GM10248 (cell line): ENCODE measurements around the gene STARD7.

ENCODE experiments used
- CTCF ChIA-PET: fragments of 300-600 bp; sonication (Branson Sonifier 250); formaldehyde crosslinking; extraction: SDS; loops from one replicate; lab custom pipeline; 2021; ENCODE audit warnings: antibody characterized with exemption; lab: Yijun Ruan, JAX
- POLR2A ChIA-PET: fragments of 350-650 bp; sonication (Branson Sonifier 250); formaldehyde crosslinking; extraction: SDS; loops from one replicate; lab custom pipeline; 2020; ENCODE audit warnings: antibody characterized with exemption; lab: Yijun Ruan, JAX
- DNase-seq: peaks from one replicate; pipeline ENCODE4 v3.0.0; 2012; ENCODE audit errors: extremely low spot score
- CTCF ChIP-seq: IDR thresholded peaks from 2 replicates; pipeline ENCODE4 v1.5.1; 2012; ENCODE audit warnings: mild to moderate bottlenecking, low read depth; ENCODE audit errors: extremely low read depth, missing control alignments, control extremely low read depth

The STARD7 gene

GRCh38 chr2:96175951-96176350, 32.7 kb downstream of the STARD7 start:
- ChIA-PET POLR2A (interaction anchor here (2.2 to 3.4 kb wide), 2 partner anchors 33 to 37 kb away, joined by 21 to 57 read pairs; partner anchors contain the start of gene ASTL), CTCF (interaction anchor here (0.8 to 24.9 kb wide), 16 partner anchors 9 to 91 kb away, joined by 3 to 658 read pairs (median 13); partner anchors contain the start of genes ADRA2B, ASTL, DUSP2 and STARD7)
- no peak for TF ChIP-seq CTCF
- DNase-seq: peak; percentile 22

- DNase-seq: peak; percentile 83
- POLR2A ChIA-PET: interaction anchor here (0.6 to 3.4 kb wide), 7 partner anchors 11 to 590 kb away, joined by 3 to 57 read pairs (median 10); partner anchors contain the start of genes ASTL, DUSP2 and STARD7
- CTCF ChIA-PET: interaction anchor here (0.6 to 24.9 kb wide), 42 partner anchors 8 to 348 kb away, joined by 3 to 658 read pairs (median 7); partner anchors contain the start of genes ADRA2B, ASTL, DUSP2 and ITPRIPL1
- TF ChIP-seq CTCF: peak; percentile 86
Measured at GRCh38 chr2:96174251-96175144, 34.1 kb downstream of the STARD7 start.

GRCh38 chr2:96171831-96172230, 36.8 kb downstream of the STARD7 start:
- DNase-seq: no peak
- POLR2A ChIA-PET: interaction anchor here (1.0 kb wide), 1 partner anchor 30 kb away, joined by 4 read pairs; no protein-coding TSS in a partner anchor
- no peak for TF ChIP-seq CTCF
- CTCF ChIA-PET: interaction anchor here (24.9 kb wide), 1 partner anchor 27 kb away, joined by 658 read pairs; the partner anchor contains the start of genes ASTL and DUSP2

GRCh38 chr2:96170626-96171025, 38.0 kb downstream of the STARD7 start:
- TF ChIP-seq CTCF: no peak
- ChIA-PET CTCF (interaction anchor here (24.9 kb wide), 1 partner anchor 26 kb away, joined by 658 read pairs; the partner anchor contains the start of genes ASTL and DUSP2), POLR2A (interaction anchor here (1.0 kb wide), 1 partner anchor 29 kb away, joined by 4 read pairs; no protein-coding TSS in a partner anchor)
- DNase-seq: no peak

- ChIA-PET CTCF (interaction anchor here (24.9 kb wide), 1 partner anchor 25 kb away, joined by 658 read pairs; the partner anchor contains the start of genes ASTL and DUSP2), POLR2A (no interaction called here)
- TF ChIP-seq CTCF: no peak
- no peak for DNase-seq
Measured at GRCh38 chr2:96169868-96170507, 38.6 kb downstream of the STARD7 start.
